ENCODE measurements around the gene ROR1. TPM values are rescaled to one million over a fixed set of nuclear protein-coding genes. Genes with fewer than 3 reads are reported as not detected.

ROR1 gene
- total and polyA plus RNA-seq, 2 of the 13 experiments (the other 11 are each of a cell fraction or from before 2014, with no cell fraction given) = 0.58 to 2.3 TPM

- no peak for TF ChIP-seq ZNF503 (CRISPR knock-in tag; IDR thresholded peaks at IDR 0.05)
Observed at GRCh38 chr1:63742526-63742925, 31.3 kb upstream of the ROR1 start (continued).

DNA sequence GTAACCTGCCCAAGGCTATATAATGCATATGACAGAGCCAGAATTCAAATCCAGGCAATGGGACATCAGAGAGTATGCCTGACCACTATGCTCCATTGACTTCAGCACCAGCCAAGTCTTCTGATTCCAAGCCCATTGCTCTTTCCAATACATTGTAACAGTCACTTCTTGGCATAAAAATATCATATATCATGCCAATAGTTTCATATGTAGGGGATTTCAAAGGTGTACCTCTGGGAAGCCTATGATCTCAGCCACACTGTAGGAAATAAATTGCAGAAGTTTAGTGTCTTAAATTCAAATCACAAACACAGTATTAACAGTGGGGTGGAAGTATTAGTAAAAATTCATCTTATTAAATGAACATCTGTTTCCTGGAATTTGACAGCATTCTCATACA, 30.0 kb upstream of the ROR1 start:
- BruUV-seq (replicated peaks) = no TSS peak
- CTCF ChIA-PET (ENCODE audit: low intra/inter-chr PET ratio, low total read pairs) = no interaction called here
- intact Hi-C loops (cut with micrococcal nuclease; ENCODE audit: unreplicated experiment) = loop anchor here (5.0 kb wide), 1 partner anchor 1279 kb away; no protein-coding TSS in a partner anchor

More for the DNA sequence above, 30.0 kb upstream of the ROR1 start:
- Histone ChIP-seq H3K4me1 (ENCODE audit: insufficient read depth, low read length) (peaks cover 9% of the 10 kb centered on the region; the same call in 1 of the 2 replicates), H3K27me3 (ENCODE audit: control insufficient read depth in 1 of 2, insufficient read depth in 2 of 2, low read length in 2 of 2) (no peaks in the 10 kb centered on the region; a peak in 2 of 5 replicates), H4K20me1 (ENCODE audit: insufficient read depth, low read length) (no peaks in the 10 kb centered on the region), H2AFZ (ENCODE audit: low read length) (no peak overlapping the region), H3K36me3 (replicated peaks in 1 of 2; ENCODE audit: control insufficient read depth in 1 of 2, insufficient read depth in 2 of 2, low read length in 2 of 2) (no peaks in the 10 kb centered on the region), H3K79me2 (ENCODE audit: insufficient read depth, low read length) (no peaks in the 10 kb centered on the region), H3K27ac (ENCODE audit: extremely low read length, insufficient read depth, low read length) (no peak overlapping the region), H3K9ac (ENCODE audit: insufficient read depth, low read depth, low read length) (no peak overlapping the region), H3K9me3 (ENCODE audit: low read length) (no peaks in the 10 kb centered on the region), H3K4me2 (ENCODE audit: low read depth, low read length) (no peak overlapping the region), H3K4me3 (replicated peaks in 1 of 3; ENCODE audit: insufficient read depth in 1 of 3, low read depth in 2 of 3, low read length in 3 of 3) (no peak overlapping the region)
- POLR2A ChIA-PET = no interaction called here
- in situ Hi-C loops (cut with HindIII; ENCODE audit: extremely low pct_ligation_motif_present, low pct_unique_long_range_greater_than_20kb) = no loop called here
- FAIRE-seq = no peak
- TF ChIP-seq BRD4 (CRISPR knock-in tag; IDR thresholded peaks at IDR 0.05) = no peak
- no peak for TF ChIP-seq GPBP1L1 (CRISPR knock-in tag; IDR thresholded peaks at IDR 0.05)
- no peak for ATAC-seq
- DNase-seq (ENCODE audit: low spot score) = no peak

All from HepG2 (cell line).